ENCODE results near the gene CERS6.

Gene CERS6

DNA sequence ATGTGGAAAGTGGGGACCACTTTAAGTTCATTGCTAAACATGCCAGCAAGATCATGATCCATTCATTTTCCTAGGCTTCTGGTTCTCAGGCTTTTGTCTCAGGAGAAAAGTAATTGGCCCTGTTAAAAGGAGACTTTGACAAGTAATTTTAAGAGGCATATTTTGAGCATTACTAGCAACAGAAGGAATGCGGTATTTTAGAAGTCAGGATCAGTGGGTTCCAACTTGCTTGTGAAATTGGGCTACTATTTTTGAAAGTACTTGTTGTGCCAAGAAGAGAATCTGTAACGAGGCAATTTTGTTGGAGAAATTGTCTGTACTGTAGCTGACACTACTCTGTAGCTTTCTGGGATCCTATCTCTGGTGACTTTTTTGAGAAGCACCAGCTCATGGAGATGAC, 59.4 kb downstream of the CERS6 start:
- no peak overlapping the region for H3K27ac ChIP-seq (ENCODE audit: extremely low read depth, low read depth, low read length)
- no peak overlapping the region for H3K4me3 ChIP-seq (ENCODE audit: low read depth, low read length)
- POLR2A ChIA-PET: no interaction called here
- no peaks in the 10 kb centered on the region for H3K36me3 ChIP-seq (ENCODE audit: control insufficient read depth in 2 of 2, insufficient read depth in 1 of 2, low read length in 2 of 2)
- H3K4me1 ChIP-seq (ENCODE audit: control insufficient read depth, insufficient read depth, low read length): peaks cover 11% of the 10 kb centered on the region; the same call in 1 of the 2 replicates
- TF ChIP-seq ZXDB (tag by site-specific recombination; IDR thresholded peaks at IDR 0.05): no peak
- TF ChIP-seq RBAK (tag by site-specific recombination; IDR thresholded peaks at IDR 0.05): no peak
- TF ChIP-seq, protein P1, sequence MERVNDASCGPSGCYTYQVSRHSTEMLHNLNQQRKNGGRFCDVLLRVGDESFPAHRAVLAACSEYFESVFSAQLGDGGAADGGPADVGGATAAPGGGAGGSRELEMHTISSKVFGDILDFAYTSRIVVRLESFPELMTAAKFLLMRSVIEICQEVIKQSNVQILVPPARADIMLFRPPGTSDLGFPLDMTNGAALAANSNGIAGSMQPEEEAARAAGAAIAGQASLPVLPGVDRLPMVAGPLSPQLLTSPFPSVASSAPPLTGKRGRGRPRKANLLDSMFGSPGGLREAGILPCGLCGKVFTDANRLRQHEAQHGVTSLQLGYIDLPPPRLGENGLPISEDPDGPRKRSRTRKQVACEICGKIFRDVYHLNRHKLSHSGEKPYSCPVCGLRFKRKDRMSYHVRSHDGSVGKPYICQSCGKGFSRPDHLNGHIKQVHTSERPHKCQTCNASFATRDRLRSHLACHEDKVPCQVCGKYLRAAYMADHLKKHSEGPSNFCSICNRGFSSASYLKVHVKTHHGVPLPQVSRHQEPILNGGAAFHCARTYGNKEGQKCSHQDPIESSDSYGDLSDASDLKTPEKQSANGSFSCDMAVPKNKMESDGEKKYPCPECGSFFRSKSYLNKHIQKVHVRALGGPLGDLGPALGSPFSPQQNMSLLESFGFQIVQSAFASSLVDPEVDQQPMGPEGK (tag by site-specific recombination; IDR thresholded peaks at IDR 0.05): no peak
- TF ChIP-seq ZNF530 (tag by site-specific recombination; IDR thresholded peaks at IDR 0.05; ENCODE audit: low read depth): no peak
- no peak for TF ChIP-seq ZNF426 (tag by site-specific recombination; IDR thresholded peaks at IDR 0.05)
- CTCF ChIA-PET: interaction anchor here (0.6 kb wide), 1 partner anchor 208 kb away, joined by 3 read pairs; no protein-coding TSS in a partner anchor
- no peaks in the 10 kb centered on the region for H3K9me3 ChIP-seq (ENCODE audit: control insufficient read depth, insufficient read depth, low read depth, low read length)

DNA sequence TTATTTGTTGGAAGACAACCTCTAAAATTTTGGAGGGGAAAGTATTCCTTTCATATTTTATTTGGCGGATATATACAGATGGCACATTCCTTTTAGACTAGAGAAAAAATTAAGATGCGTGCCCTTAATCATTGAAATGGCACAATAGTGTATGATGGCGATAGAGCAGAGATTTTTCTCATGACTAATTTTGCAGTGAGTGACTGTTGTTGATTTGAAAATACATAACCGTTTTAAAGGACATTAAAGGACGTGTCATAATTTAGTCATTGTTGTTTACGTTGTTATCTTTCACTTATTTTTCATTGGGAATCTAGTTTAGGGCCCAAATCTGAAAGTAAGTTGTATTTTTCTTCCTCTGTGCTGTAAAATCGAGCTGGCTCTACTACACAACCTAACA, 61.7 kb downstream of the CERS6 start:
- CTCF ChIA-PET: interaction anchor here (2.1 kb wide), 1 partner anchor 24 kb away, joined by 7 read pairs; no protein-coding TSS in a partner anchor
- H3K4me3 ChIP-seq (ENCODE audit: low read depth, low read length): no peak overlapping the region
- H3K4me1 ChIP-seq (ENCODE audit: control insufficient read depth, insufficient read depth, low read length): peaks cover 15% of the 10 kb centered on the region
- no peaks in the 10 kb centered on the region for H3K9me3 ChIP-seq (ENCODE audit: control insufficient read depth, insufficient read depth, low read depth, low read length)
- H3K27ac ChIP-seq (ENCODE audit: extremely low read depth, low read depth, low read length): no peak overlapping the region
- POLR2A ChIA-PET: interaction anchor here (0.6 kb wide), 1 partner anchor 466 kb away, joined by 7 read pairs; no protein-coding TSS in a partner anchor
- TF ChIP-seq, protein P2, sequence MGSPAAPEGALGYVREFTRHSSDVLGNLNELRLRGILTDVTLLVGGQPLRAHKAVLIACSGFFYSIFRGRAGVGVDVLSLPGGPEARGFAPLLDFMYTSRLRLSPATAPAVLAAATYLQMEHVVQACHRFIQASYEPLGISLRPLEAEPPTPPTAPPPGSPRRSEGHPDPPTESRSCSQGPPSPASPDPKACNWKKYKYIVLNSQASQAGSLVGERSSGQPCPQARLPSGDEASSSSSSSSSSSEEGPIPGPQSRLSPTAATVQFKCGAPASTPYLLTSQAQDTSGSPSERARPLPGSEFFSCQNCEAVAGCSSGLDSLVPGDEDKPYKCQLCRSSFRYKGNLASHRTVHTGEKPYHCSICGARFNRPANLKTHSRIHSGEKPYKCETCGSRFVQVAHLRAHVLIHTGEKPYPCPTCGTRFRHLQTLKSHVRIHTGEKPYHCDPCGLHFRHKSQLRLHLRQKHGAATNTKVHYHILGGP (tag by site-specific recombination; IDR thresholded peaks at IDR 0.05): 0 out of 2 replicates have a peak, but pooled peaks have one; percentile 18
- TF ChIP-seq PRDM1 (tag by site-specific recombination; IDR thresholded peaks at IDR 0.05): no peak
- no peaks in the 10 kb centered on the region for H3K36me3 ChIP-seq (ENCODE audit: control insufficient read depth in 2 of 2, insufficient read depth in 1 of 2, low read length in 2 of 2)

DNA sequence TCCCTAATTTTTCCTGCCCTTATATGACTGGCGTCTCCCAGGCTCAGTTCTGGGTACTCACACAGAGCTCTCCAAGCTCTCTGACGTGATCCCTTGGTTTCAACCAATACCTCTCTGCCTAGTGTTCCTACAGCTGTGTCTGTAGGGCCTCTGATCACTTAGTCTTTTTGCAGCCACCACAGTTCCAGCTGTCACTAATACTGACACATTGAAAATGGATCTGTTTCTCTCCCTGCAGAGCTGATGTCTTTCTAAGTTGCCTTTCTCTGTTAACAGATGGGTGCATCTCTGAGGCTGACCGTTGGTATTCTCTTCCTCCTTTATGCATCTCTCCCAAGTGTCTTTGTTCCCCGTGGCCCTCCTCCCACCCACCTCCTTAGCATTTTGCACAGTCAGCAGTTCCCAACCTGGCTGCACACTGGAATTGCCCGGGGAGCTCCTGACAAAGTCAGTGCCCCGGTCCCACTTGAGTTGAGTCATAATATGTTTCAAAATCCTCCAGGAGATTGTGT, 62.5 kb downstream of the CERS6 start:
- Histone ChIP-seq H3K9me3 (ENCODE audit: control insufficient read depth, insufficient read depth, low read depth, low read length) (no peaks in the 10 kb centered on the region), H3K4me1 (ENCODE audit: control insufficient read depth, insufficient read depth, low read length) (peaks cover 15% of the 10 kb centered on the region), H3K27ac (ENCODE audit: extremely low read depth, low read depth, low read length) (no peak overlapping the region; the same call in 1 of the 2 replicates), H3K4me3 (ENCODE audit: low read depth, low read length) (no peak overlapping the region), H3K36me3 (ENCODE audit: control insufficient read depth in 2 of 2, insufficient read depth in 1 of 2, low read length in 2 of 2) (no peaks in the 10 kb centered on the region)
- POLR2A ChIA-PET: interaction anchor here (0.6 kb wide), 1 partner anchor 467 kb away, joined by 7 read pairs; no protein-coding TSS in a partner anchor
- CTCF ChIA-PET: interaction anchor here (2.1 kb wide), 1 partner anchor 25 kb away, joined by 7 read pairs; no protein-coding TSS in a partner anchor
- TF ChIP-seq ZNF561 (tag by site-specific recombination; IDR thresholded peaks at IDR 0.05; ENCODE audit: borderline replicate concordance) (no peak), ZNF629 (tag by site-specific recombination; IDR thresholded peaks at IDR 0.05) (peak; percentile 37; the same call in 1 of the 2 replicates), ZBTB7A (tag by site-specific recombination; IDR thresholded peaks at IDR 0.05; ENCODE audit: low read depth) (no peak), ZNF138 (tag by site-specific recombination; IDR thresholded peaks at IDR 0.05; ENCODE audit: borderline replicate concordance) (no peak), ZNF514 (tag by site-specific recombination; IDR thresholded peaks at IDR 0.05) (no peak), FEZF1 (tag by site-specific recombination; IDR thresholded peaks at IDR 0.05) (peak; percentile 81), OSR2 (tag by site-specific recombination; IDR thresholded peaks at IDR 0.05) (no peak), ZNF140 (tag by site-specific recombination; IDR thresholded peaks at IDR 0.05) (no peak), ZNF335 (tag by site-specific recombination; conservative IDR thresholded peaks at IDR 0.05) (peak; percentile 59), ZNF677 (tag by site-specific recombination; IDR thresholded peaks at IDR 0.05) (no peak), TCF7L2 (IDR thresholded peaks at IDR 0.05; ENCODE audit: borderline replicate concordance, low read depth, low read length) (no peak), ZNF239 (tag by site-specific recombination; IDR thresholded peaks at IDR 0.05) (no peak), ZNF600 (tag by site-specific recombination; IDR thresholded peaks at IDR 0.05) (0 out of 2 replicates have a peak, but pooled peaks have one; percentile 25)
- TF ChIP-seq, protein P3, sequence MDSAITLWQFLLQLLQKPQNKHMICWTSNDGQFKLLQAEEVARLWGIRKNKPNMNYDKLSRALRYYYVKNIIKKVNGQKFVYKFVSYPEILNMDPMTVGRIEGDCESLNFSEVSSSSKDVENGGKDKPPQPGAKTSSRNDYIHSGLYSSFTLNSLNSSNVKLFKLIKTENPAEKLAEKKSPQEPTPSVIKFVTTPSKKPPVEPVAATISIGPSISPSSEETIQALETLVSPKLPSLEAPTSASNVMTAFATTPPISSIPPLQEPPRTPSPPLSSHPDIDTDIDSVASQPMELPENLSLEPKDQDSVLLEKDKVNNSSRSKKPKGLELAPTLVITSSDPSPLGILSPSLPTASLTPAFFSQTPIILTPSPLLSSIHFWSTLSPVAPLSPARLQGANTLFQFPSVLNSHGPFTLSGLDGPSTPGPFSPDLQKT (IDR thresholded peaks at IDR 0.05; ENCODE audit: borderline replicate concordance, low read depth, low read length): no peak
- TF ChIP-seq, protein P4, sequence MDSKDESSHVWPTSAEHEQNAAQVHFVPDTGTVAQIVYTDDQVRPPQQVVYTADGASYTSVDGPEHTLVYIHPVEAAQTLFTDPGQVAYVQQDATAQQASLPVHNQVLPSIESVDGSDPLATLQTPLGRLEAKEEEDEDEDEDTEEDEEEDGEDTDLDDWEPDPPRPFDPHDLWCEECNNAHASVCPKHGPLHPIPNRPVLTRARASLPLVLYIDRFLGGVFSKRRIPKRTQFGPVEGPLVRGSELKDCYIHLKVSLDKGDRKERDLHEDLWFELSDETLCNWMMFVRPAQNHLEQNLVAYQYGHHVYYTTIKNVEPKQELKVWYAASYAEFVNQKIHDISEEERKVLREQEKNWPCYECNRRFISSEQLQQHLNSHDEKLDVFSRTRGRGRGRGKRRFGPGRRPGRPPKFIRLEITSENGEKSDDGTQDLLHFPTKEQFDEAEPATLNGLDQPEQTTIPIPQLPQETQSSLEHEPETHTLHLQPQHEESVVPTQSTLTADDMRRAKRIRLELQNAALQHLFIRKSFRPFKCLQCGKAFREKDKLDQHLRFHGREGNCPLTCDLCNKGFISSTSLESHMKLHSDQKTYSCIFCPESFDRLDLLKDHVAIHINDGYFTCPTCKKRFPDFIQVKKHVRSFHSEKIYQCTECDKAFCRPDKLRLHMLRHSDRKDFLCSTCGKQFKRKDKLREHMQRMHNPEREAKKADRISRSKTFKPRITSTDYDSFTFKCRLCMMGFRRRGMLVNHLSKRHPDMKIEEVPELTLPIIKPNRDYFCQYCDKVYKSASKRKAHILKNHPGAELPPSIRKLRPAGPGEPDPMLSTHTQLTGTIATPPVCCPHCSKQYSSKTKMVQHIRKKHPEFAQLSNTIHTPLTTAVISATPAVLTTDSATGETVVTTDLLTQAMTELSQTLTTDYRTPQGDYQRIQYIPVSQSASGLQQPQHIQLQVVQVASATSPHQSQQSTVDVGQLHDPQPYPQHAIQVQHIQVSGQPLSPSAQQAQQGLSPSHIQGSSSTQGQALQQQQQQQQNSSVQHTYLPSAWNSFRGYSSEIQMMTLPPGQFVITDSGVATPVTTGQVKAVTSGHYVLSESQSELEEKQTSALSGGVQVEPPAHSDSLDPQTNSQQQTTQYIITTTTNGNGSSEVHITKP (tag by site-specific recombination; IDR thresholded peaks at IDR 0.05): 0 out of 2 replicates have a peak, but pooled peaks have one; percentile 26
